Measurements from ENCODE around the gene ARPC4.

The ARPC4 gene

GRCh38 chr3:9792405-9793160, at the start of gene ARPC4, which contains the start of gene TADA3:
TSS of gene ARPC4 (plus strand) at chr3:9793082. CDS start at chr3:9793122, 40 bp downstream.
TSS of gene TADA3 (minus strand) at chr3:9792473. CDS start at chr3:9791466, 1,007 bp downstream.
- DNase-seq, result peak; percentile 98 to 99
- peak; percentile 75 for TF ChIP-seq POLR2A (IDR thresholded peaks at IDR 0.05; ENCODE audit: low read length)
- no peak for TF ChIP-seq GATA1 (IDR thresholded peaks at IDR 0.05; ENCODE audit: low read depth, low read length)

GRCh38 chr3:9743548-9743947, 49.3 kb upstream of the ARPC4 start:
- DNase-seq, result no peak
- TF ChIP-seq POLR2A (IDR thresholded peaks at IDR 0.05; ENCODE audit: low read length), result no peak
- no peak for TF ChIP-seq GATA1 (IDR thresholded peaks at IDR 0.05; ENCODE audit: low read depth, low read length)

- TF ChIP-seq GATA1 (IDR thresholded peaks at IDR 0.05; ENCODE audit: low read depth, low read length), result no peak
- TF ChIP-seq POLR2A (IDR thresholded peaks at IDR 0.05; ENCODE audit: low read length), result no peak
Observed at GRCh38 chr3:9744162-9744561, 48.7 kb upstream of the ARPC4 start.

GRCh38 chr3:9745521-9745920, 47.4 kb upstream of the ARPC4 start:
- TF ChIP-seq POLR2A (IDR thresholded peaks at IDR 0.05; ENCODE audit: low read length) (no peak), GATA1 (IDR thresholded peaks at IDR 0.05; ENCODE audit: low read depth, low read length) (no peak)
- no peak for DNase-seq

More at GRCh38 chr3:9744162-9744561, 48.7 kb upstream of the ARPC4 start:
- no peak for DNase-seq

GRCh38 chr3:9746330-9746729, 46.6 kb upstream of the ARPC4 start:
- DNase-seq, result no peak
- TF ChIP-seq GATA1 (IDR thresholded peaks at IDR 0.05; ENCODE audit: low read depth, low read length), result no peak
- no peak for TF ChIP-seq POLR2A (IDR thresholded peaks at IDR 0.05; ENCODE audit: low read length)

GRCh38 chr3:9747267-9747666, 45.6 kb upstream of the ARPC4 start:
- DNase-seq, result no peak
- TF ChIP-seq GATA1 (IDR thresholded peaks at IDR 0.05; ENCODE audit: low read depth, low read length), result no peak
- TF ChIP-seq POLR2A (IDR thresholded peaks at IDR 0.05; ENCODE audit: low read length), result no peak

GRCh38 chr3:9748031-9748430, 44.9 kb upstream of the ARPC4 start:
- TF ChIP-seq GATA1 (IDR thresholded peaks at IDR 0.05; ENCODE audit: low read depth, low read length) (no peak), POLR2A (IDR thresholded peaks at IDR 0.05; ENCODE audit: low read length) (no peak)
- no peak for DNase-seq

- DNase-seq, result no peak
- TF ChIP-seq POLR2A (IDR thresholded peaks at IDR 0.05; ENCODE audit: low read length) (no peak), GATA1 (IDR thresholded peaks at IDR 0.05; ENCODE audit: low read depth, low read length) (no peak)
Observed at GRCh38 chr3:9749296-9749644, 43.6 kb upstream of the ARPC4 start.

GRCh38 chr3:9749645-9750555, 43.0 kb upstream of the ARPC4 start, which contains the start of gene OGG1:
TSS of gene OGG1 (plus strand) at chr3:9749952. CDS start at chr3:9750287, 335 bp downstream.
- peak; percentile 98 to 99 for DNase-seq
- TF ChIP-seq GATA1 (IDR thresholded peaks at IDR 0.05; ENCODE audit: low read depth, low read length) (no peak), POLR2A (IDR thresholded peaks at IDR 0.05; ENCODE audit: low read length) (peak; percentile 71)

GRCh38 chr3:9750556-9751411, 42.1 kb upstream of the ARPC4 start:
- DNase-seq, result peak; percentile 39 to 46
- TF ChIP-seq POLR2A (IDR thresholded peaks at IDR 0.05; ENCODE audit: low read length), result no peak
- TF ChIP-seq GATA1 (IDR thresholded peaks at IDR 0.05; ENCODE audit: low read depth, low read length), result no peak

- TF ChIP-seq POLR2A (IDR thresholded peaks at IDR 0.05; ENCODE audit: low read length), result no peak
Observed at GRCh38 chr3:9754678-9755077, 38.2 kb upstream of the ARPC4 start.

GRCh38 chr3:9757427-9757826, 35.5 kb upstream of the ARPC4 start:
- no peak for DNase-seq
- TF ChIP-seq GATA1 (IDR thresholded peaks at IDR 0.05; ENCODE audit: low read depth, low read length) (no peak), POLR2A (IDR thresholded peaks at IDR 0.05; ENCODE audit: low read length) (no peak)

More at GRCh38 chr3:9754678-9755077, 38.2 kb upstream of the ARPC4 start:
- no peak for DNase-seq

- TF ChIP-seq GATA1 (IDR thresholded peaks at IDR 0.05; ENCODE audit: low read depth, low read length) (no peak), POLR2A (IDR thresholded peaks at IDR 0.05; ENCODE audit: low read length) (no peak)
- DNase-seq, result no peak
Observed at GRCh38 chr3:9760779-9761505, 31.9 kb upstream of the ARPC4 start.

Measured in erythroblast (primary cell).